Subcutaneous abdominal adipose tissue (tissue), 5 donors: ENCODE results near the gene STEEP1.
"Not testable (repeated sequence)": the region's sequence is repeated elsewhere in the genome, so short reads cannot be mapped to it uniquely, and the experiment has no call there.

ENCODE experiments used
- H3K27ac ChIP-seq: one replicate; pipeline ENCODE4 v1.7.0; 2013; ENCODE audit warnings: low read depth, mild to moderate bottlenecking, inconsistent platforms, low read length, moderate library complexity
- H3K27me3 ChIP-seq, 5 donors: one replicate each; pipeline ENCODE4 v1.7.0; 2013; ENCODE audit warnings: low read length in 5 of 5, inconsistent platforms in 1 of 5; ENCODE audit not compliant: control insufficient read depth in 5 of 5, insufficient read depth in 4 of 5
- H3K36me3 ChIP-seq, 5 donors: one replicate each; pipeline ENCODE4 v1.7.0; 2013; ENCODE audit warnings: low read length in 5 of 5; ENCODE audit not compliant: control insufficient read depth in 5 of 5, insufficient read depth in 5 of 5
- H3K4me1 ChIP-seq, 5 donors: one replicate each; pipeline ENCODE4 v1.7.0; 2013; ENCODE audit warnings: low read length in 5 of 5, mild to moderate bottlenecking in 3 of 5, moderate library complexity in 1 of 5; ENCODE audit not compliant: control insufficient read depth in 5 of 5, insufficient read depth in 5 of 5
- H3K4me3 ChIP-seq, 5 donors: one replicate each; pipeline ENCODE4 v1.7.0; 2013; ENCODE audit warnings: low read length in 5 of 5, low read depth in 1 of 5
- H3K9ac ChIP-seq, 5 donors: one replicate each; pipeline ENCODE4 v1.7.0; 2013; ENCODE audit warnings: low read length in 5 of 5, mild to moderate bottlenecking in 4 of 5, moderate library complexity in 3 of 5
- H3K9me3 ChIP-seq, 5 donors: one replicate each; pipeline ENCODE4 v1.7.0; 2013; ENCODE audit warnings: low read length in 5 of 5; ENCODE audit not compliant: control insufficient read depth in 5 of 5
- donor health status: healthy.
- donor health status: healthy.
- donor health status: healthy.
- donor health status: healthy.
- donor health status: healthy.

Gene STEEP1

DNA sequence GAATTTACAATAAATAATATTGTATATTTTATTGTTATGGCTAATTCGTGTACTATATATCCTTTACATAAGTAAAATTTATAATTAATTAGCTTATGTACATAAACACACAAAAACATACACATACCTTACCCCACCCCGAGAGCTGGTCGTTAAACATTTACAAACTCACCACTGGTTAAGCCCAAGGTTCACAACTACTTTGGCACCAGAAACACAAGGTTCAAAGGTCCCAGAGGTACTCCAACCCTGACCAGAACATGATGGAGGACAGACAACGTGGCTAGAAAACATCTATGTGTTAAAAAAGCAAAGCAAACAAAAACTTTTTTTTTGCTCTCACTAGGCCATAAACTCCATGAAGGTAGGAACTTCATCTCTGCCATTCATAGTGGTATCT is 59.3 kb downstream of the STEEP1 start:
- Histone ChIP-seq H3K9me3 (no peaks in the 10 kb centered on the region), H3K9ac (no peak overlapping the region), H3K4me1 (peaks cover 2 to 12% (median 4%) of the 10 kb centered on the region in 5 donors), H3K4me3 (no peak overlapping the region), H3K27ac (no peak overlapping the region), H3K36me3 (no peaks in the 10 kb centered on the region), H3K27me3 (peaks cover 0 to 3% (median 0%) of the 10 kb centered on the region in 5 donors)

DNA sequence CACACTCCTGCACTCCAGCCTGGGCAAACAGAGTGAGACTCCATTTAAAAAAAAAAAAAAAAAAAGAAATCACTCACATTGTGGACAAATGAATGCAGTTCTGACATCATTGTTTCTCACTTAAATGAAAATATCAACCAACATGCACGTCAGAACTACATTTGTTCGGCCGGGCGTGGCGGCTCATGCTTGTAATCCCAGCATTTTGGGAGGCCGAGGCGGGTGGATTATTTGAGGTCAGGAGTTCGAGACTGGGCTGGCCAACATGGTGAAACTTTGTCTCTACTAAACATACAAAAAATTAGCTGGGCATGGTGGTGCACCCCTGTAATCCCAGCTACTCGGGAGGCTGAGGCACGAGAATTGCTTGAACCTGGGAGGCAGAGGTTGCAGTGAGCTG is 60.1 kb downstream of the STEEP1 start:
- H3K36me3 ChIP-seq, H3K9me3 ChIP-seq, H3K27me3 ChIP-seq, H3K9ac ChIP-seq, H3K27ac ChIP-seq, H3K4me3 ChIP-seq: not testable (repeated sequence)
- peaks cover 2 to 12% (median 4%) of the 10 kb centered on the region in 5 donors for H3K4me1 ChIP-seq

DNA sequence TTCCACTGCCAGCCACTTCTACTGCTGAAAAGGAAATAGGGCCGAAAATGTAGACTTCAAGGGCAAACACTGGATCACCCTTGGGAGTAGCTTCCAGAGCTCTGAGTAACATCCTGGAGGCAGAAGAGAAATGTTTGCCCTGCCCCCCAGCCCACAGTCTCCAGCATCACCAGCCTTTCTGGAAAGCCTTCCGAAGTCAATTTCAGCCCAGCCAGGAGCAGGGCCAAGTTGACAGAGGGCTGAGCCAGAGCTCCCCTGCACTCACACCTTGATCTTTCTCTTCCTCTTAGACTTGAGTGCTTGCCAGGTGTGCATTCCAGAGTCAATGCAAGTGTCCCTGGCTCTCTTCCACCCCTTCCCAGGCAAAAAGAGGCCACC is 61.7 kb downstream of the STEEP1 start:
- H3K4me1 ChIP-seq: peaks cover 2 to 12% (median 4%) of the 10 kb centered on the region in 5 donors
- H3K27ac ChIP-seq: no peak overlapping the region
- peaks cover 0 to 5% (median 0%) of the 10 kb centered on the region in 5 donors for H3K27me3 ChIP-seq
- no peaks in the 10 kb centered on the region for H3K36me3 ChIP-seq
- no peak overlapping the region for H3K9ac ChIP-seq
- no peak overlapping the region for H3K4me3 ChIP-seq
- H3K9me3 ChIP-seq: no peaks in the 10 kb centered on the region

DNA sequence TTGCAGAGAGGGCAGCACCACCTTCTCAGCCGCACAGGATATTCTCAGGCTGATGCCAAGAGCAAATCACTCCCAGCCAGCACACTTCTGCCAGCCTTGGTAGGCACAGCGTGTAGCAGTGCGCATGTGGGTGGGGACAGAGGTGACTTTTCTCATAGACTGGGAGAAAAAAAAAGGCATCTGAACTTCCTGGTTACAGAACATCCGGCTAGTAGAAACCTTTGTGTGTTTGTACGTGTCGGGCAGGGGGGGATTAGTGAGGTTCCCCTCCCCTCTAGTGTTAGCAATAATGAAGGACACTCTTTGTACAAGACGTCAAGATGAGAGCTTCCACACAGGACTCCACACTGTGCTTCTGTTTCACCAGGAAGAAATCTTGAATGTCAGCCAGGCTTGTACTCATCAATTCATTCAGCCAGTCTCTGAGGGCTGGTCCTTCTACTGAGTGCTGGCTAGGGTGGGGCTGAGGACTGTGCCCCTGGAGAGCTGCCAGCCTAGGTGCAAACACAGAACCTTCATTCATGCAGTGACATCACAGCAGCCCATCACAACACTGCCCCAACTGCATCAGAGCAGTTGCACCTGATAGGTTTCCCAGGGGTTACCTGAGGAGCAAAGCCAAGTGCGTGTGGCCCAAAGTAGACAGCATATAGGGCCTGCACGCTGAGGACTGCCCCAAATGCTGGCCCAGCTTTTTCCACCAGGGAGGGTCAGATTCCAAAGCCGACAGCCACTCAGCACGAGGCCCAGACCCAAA is 62.3 kb downstream of the STEEP1 start:
- Histone ChIP-seq H3K27me3 (peaks cover 0 to 5% (median 0%) of the 10 kb centered on the region in 5 donors), H3K27ac (no peak overlapping the region), H3K4me1 (peaks cover 2 to 12% (median 4%) of the 10 kb centered on the region in 5 donors), H3K9ac (no peak overlapping the region), H3K4me3 (no peak overlapping the region), H3K36me3 (no peaks in the 10 kb centered on the region), H3K9me3 (no peaks in the 10 kb centered on the region)

DNA sequence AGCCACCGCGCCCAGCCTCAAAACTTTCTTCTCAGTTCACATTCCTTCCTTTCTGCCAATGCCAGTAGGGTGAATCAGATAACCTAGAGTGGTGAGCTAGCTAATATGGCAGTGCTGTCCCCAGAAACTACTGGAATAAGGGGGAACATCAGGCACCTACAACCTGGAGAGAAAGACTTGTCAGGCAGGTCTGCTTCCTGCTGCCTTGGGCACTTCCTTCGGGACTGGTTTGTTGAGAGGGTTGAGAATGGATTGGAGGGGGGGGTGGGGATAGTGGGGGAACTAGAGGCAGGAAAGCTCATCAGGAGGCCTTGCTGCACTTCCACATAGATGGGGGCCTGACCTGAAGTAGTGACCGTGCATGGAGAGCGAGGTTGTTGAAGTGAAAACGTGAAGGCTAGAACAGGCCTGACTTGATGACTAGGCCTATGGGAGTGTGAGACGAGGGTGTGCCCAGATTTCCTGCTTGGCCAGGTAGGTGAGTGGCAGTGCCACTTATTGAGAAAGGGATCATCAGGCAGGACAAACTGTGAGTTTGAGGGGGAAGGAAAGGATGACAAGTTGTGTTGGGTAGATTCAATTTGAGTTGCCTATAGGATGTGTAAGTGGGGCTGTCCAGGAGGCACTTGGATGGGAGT is 63.6 kb downstream of the STEEP1 start:
- Histone ChIP-seq H3K9me3 (no peaks in the 10 kb centered on the region), H3K4me1 (peaks cover 2 to 12% (median 4%) of the 10 kb centered on the region in 5 donors), H3K27ac (no peak overlapping the region), H3K27me3 (peaks cover 0 to 5% (median 0%) of the 10 kb centered on the region in 5 donors), H3K9ac (no peak overlapping the region), H3K4me3 (no peak overlapping the region), H3K36me3 (no peaks in the 10 kb centered on the region)

DNA sequence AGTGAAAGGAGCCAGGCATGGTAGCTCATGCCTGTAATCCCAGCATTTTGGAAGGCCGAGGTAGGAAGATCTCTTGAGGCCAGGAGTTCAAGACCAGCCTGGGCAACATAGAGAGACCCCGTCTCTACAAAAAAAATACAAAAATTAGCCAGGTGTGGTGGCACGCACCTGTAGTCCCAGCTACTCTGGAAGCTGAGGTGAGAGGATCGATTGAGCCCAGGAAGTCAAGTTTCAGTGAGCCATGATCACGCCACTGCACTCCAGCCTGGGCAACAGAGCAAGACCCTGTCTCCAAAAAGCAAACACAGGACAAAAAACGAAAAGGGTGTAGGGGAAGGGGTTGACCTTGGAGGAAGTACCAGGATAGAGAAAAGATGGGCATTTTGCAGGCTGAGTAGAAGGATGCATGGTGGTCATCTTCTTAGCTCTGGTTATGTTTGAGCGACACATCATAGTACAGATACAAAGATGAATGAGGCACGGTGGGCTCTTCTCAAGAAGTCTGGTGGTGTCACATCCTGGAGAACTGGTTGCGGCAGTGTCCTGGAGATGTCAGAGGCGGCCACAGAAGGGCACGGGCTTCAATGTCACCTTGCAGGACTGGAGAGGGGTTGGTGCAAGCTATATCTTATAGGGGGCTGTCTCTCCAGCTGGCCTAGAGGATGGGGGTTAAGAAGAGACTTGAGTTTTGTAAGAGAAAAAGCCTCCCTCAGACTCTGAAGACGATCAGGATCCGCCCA is 65.0 kb downstream of the STEEP1 start:
- H3K4me3 ChIP-seq: no peak overlapping the region
- no peaks in the 10 kb centered on the region for H3K9me3 ChIP-seq
- H3K27me3 ChIP-seq: peaks cover 0 to 5% (median 0%) of the 10 kb centered on the region in 5 donors
- no peak overlapping the region for H3K9ac ChIP-seq
- peaks cover 2 to 12% (median 4%) of the 10 kb centered on the region in 5 donors for H3K4me1 ChIP-seq
- H3K27ac ChIP-seq: no peak overlapping the region
- H3K36me3 ChIP-seq: no peaks in the 10 kb centered on the region

DNA sequence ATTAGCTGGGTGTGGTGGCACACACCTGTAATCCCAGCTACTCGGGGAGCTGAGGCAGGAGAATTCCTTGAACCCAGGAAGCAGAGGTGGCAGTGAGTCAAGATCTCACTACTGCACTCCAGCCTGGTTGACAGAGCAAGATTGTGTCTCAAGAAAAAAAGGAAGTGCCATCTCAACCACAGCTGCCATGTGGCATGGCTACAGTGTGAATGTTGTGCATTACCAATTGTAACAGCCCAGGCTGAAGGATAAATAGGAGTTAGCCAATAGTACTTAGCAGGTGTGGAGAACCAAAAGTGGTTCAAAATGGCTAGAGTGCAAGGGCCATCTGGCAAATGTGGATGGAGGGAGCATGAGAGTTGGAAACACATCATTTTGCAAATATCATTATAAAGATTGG is 68.0 kb downstream of the STEEP1 start:
- Histone ChIP-seq H3K9ac (no peak overlapping the region), H3K27me3 (peaks cover 0 to 5% (median 0%) of the 10 kb centered on the region in 5 donors), H3K36me3 (no peaks in the 10 kb centered on the region), H3K4me1 (no peaks in the 10 kb centered on the region), H3K27ac (no peak overlapping the region), H3K4me3 (no peak overlapping the region), H3K9me3 (no peaks in the 10 kb centered on the region)

DNA sequence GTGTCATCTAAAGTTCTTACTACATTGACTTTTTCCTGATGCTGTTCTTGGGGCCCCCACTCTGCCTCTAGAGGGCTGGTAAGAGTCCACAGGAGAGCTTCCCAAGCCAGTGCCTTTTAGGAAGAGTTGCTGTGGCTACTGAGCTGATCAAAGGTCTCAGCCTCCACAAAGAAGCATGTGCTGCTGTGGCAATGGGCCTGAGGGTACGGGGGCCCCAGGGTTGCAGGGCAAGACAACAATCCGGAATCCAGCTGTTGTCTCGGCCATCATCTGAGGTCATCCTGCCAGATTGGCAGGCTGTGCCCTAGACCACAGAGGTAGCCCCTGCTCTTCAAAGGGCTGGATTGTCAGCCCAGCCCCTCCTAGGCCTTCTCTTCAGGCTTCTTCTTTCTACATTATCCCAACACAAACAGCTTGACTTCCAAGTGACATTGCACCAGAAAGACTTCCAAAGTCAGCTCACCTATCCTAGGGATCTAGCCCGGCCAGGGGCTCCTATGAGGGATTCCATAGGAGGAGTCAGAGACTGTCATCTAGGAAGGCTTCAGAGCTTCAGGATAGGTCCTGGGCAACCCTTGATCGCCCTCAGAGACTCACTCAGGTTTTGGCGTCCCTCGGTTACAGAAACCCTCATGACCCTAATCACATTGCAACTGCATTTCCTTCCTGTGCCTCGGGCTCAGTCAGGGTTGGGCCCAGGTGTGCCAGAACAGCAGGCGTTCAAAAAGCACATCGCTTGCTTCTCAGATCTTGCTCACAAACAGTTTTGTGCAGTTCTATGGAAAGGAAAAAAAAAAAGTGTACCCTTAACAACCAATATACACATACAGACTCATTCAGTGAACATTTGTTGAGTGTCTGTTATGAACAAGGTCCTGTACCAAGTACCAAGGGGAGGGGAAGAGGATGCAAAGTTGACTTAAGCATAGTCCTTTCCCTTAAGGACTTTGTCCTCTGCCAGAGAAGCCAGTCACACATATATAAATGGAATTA is 69.2 kb downstream of the STEEP1 start:
- H3K4me1 ChIP-seq: no peaks in the 10 kb centered on the region
- H3K9me3 ChIP-seq: no peaks in the 10 kb centered on the region

DNA sequence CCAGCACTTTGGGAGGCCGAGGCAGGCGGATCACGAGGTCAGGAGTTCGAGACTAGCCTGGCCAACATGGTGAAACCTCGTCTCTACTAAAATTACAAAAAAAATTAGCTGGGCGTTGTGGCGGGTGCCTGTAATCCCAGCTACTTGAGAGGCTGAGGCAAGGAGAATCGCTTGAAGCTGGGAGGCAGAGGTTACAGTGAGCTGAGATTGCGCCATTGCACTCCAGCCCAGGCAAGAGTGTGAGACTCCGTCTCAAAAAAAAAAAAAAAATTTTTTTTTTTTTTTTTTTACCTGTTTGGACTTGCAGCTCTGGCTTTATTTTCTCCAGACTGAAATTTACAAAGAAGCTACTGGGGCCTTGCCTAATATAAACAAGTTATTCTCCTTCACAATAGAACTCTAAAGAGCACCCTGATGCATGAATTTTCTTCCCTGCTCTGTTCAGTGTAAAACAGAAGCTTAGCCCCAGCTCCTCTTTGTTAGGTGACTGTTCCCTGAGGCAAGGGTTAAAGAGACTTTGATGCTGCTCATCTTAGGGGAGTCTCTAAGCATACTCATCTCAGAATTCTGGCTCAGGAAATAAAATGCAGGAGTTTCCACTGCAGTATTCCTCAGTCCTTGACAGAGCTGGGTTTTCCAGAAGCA is 71.2 kb downstream of the STEEP1 start:
- not testable (repeated sequence) for H3K9ac ChIP-seq, H3K4me1 ChIP-seq, H3K9me3 ChIP-seq, H3K36me3 ChIP-seq, H3K27ac ChIP-seq, H3K27me3 ChIP-seq, H3K4me3 ChIP-seq

More for the DNA sequence above, 69.2 kb downstream of the STEEP1 start:
- no peaks in the 10 kb centered on the region for H3K36me3 ChIP-seq
- no peak overlapping the region for H3K9ac ChIP-seq
- no peak overlapping the region for H3K27ac ChIP-seq
- no peak overlapping the region for H3K4me3 ChIP-seq
- peaks cover 0 to 5% (median 0%) of the 10 kb centered on the region in 5 donors for H3K27me3 ChIP-seq
